GM12878 (cell line): Measurements from ENCODE around the gene MEG3. TPM values are rescaled to one million over a fixed set of nuclear protein-coding genes. Genes with fewer than 3 reads are reported as not detected.

Source experiments
- ATAC-seq: fragments of 200-7000 bp; cut with Tn5 transposase; 3 replicates; pipeline ENCODE4 v1.9.1; 2020; ENCODE audit warnings: mild to moderate bottlenecking, moderate library complexity
- BruUV-seq: library from RNA; stranded (reverse); fragments of 400-500 nt; replicated peaks from 2 replicates; lab custom pipeline; 2021; lab: Mats Ljungman, UMichigan
- CTCF ChIA-PET: fragments of 300-600 bp; sonication (Branson Sonifier 250); formaldehyde crosslinking; extraction: SDS; loops from one replicate; lab custom pipeline; 2021; ENCODE audit warnings: inconsistent platforms; lab: Yijun Ruan, JAX
- POLR2A ChIA-PET: fragments of 350-600 bp; formaldehyde crosslinking; extraction: SDS; loops from one replicate; lab custom pipeline; 2021; ENCODE audit warnings: inconsistent platforms; lab: Charles Lee
- RAD21 ChIA-PET: fragments of 300-600 bp; sonication (Branson Sonifier 250); formaldehyde crosslinking; loops from one replicate; lab custom pipeline; 2023; ENCODE audit warnings: antibody characterized with exemption; ENCODE audit not compliant: unreplicated experiment; lab: Charles Lee
- SMC1A ChIA-PET: fragments of 300-600 bp; sonication (Branson Sonifier 250); formaldehyde crosslinking; loops from one replicate; lab custom pipeline; 2023; ENCODE audit not compliant: unreplicated experiment, uncharacterized antibody; lab: Charles Lee
- DNase-seq: peaks from one replicate; pipeline ENCODE4 v3.0.0-alpha.2; 2011; ENCODE audit warnings: low read depth, low spot score
- FAIRE-seq: peaks from 3 replicates; lab custom pipeline; 2011; peaks lifted over from hg19 to GRCh38; lab: Jason Lieb, UNC
- H2AFZ ChIP-seq: 2 replicates; pipeline ENCODE4 v1.6.0; 2011; ENCODE audit warnings: low read depth, low read length, control low read depth; ENCODE audit not compliant: control insufficient read depth
- H3K27ac ChIP-seq: 2 replicates; pipeline ENCODE4 v1.5.1; 2011; ENCODE audit warnings: control low read depth; ENCODE audit not compliant: control insufficient read depth, insufficient read depth
- H3K27me3 ChIP-seq, 2 experiments: replicated peaks in 1 of 2; 2 replicates each; pipeline versions ENCODE4 v1.6.0 to v1.6.1; 2011; ENCODE audit warnings: low read length in 1 of 2; ENCODE audit not compliant: control insufficient read depth in 2 of 2, insufficient read depth in 2 of 2
- H3K36me3 ChIP-seq, 2 experiments: 2 replicates each; pipeline ENCODE4 v1.5.1; 2011; ENCODE audit warnings: low read length in 1 of 2; ENCODE audit not compliant: control insufficient read depth in 2 of 2, insufficient read depth in 2 of 2
- H3K4me1 ChIP-seq: 2 replicates; pipeline ENCODE4 v1.6.1; 2011; ENCODE audit warnings: mild to moderate bottlenecking, low read length, moderate library complexity, mixed read lengths; ENCODE audit not compliant: control insufficient read depth, insufficient read depth
- H3K4me2 ChIP-seq: 2 replicates; pipeline ENCODE4 v1.6.0; 2011; ENCODE audit warnings: control low read depth; ENCODE audit not compliant: control insufficient read depth, insufficient read depth
- H3K4me3 ChIP-seq: fragments of 200-600 bp; sonication (generic); 2 replicates; pipeline ENCODE4 v1.5.1; 2016
- H3K79me2 ChIP-seq: 2 replicates; pipeline ENCODE4 v1.6.0; 2011; ENCODE audit warnings: low read length; ENCODE audit not compliant: control insufficient read depth, insufficient read depth
- H3K9ac ChIP-seq: 2 replicates; pipeline ENCODE4 v1.8.0; 2011; ENCODE audit warnings: low read length, control low read depth, mixed read lengths; ENCODE audit not compliant: control insufficient read depth, insufficient read depth
- H3K9me3 ChIP-seq: replicated peaks from 3 replicates; pipeline ENCODE4 v1.5.1; 2011; ENCODE audit warnings: mild to moderate bottlenecking, low read length; ENCODE audit not compliant: control insufficient read depth, insufficient read depth
- H4K20me1 ChIP-seq: 2 replicates; pipeline ENCODE4 v1.6.0; 2011; ENCODE audit not compliant: control insufficient read depth, insufficient read depth
- CEBPB ChIP-seq, 2 experiments: fragments of 150-350 bp in 1 of 2; IDR thresholded peaks; 2 replicates each; pipeline ENCODE4 v1.6.1; 2012 to 2014; ENCODE audit warnings: low read depth in 2 of 2, low read length in 2 of 2, borderline replicate concordance in 1 of 2, inconsistent platforms in 1 of 2
- HDAC2 ChIP-seq: fragments of 200-600 bp; sonication (generic); IDR thresholded peaks from 2 replicates; pipeline ENCODE4 v1.6.1; 2017
- KLF5 ChIP-seq: fragments of 450-650 bp; IDR thresholded peaks from 2 replicates; pipeline ENCODE4 v1.6.1; 2014; ENCODE audit warnings: mild to moderate bottlenecking; ENCODE audit not compliant: partially characterized antibody
- NBN ChIP-seq: fragments of 450-650 bp; IDR thresholded peaks from 2 replicates; pipeline ENCODE4 v1.6.1; 2016
- RAD21 ChIP-seq: IDR thresholded peaks from 2 replicates; pipeline ENCODE4 v1.6.1; 2011; ENCODE audit warnings: mild to moderate bottlenecking, low read depth, low read length, moderate library complexity; ENCODE audit not compliant: insufficient read depth
- RBBP5 ChIP-seq: fragments of 200-600 bp; sonication (generic); conservative IDR thresholded peaks from 2 replicates; pipeline ENCODE4 v1.6.1; 2016
- RELA ChIP-seq: fragments of 450-650 bp; IDR thresholded peaks from 2 replicates; pipeline ENCODE4 v1.8.0; 2014; ENCODE audit warnings: borderline replicate concordance; ENCODE audit not compliant: partially characterized antibody
- ZNF622 ChIP-seq: fragments of 450-650 bp; IDR thresholded peaks from 2 replicates; pipeline ENCODE4 v1.6.1; 2017; ENCODE audit warnings: mild to moderate bottlenecking, inconsistent platforms
- WGBS: methylation state at CpG from one replicate; pipeline ENCODE4 v1.1.6; 2016; ENCODE audit warnings: low lambda C conversion rate; ENCODE audit not compliant: insufficient replicate concordance, insufficient coverage; ENCODE audit errors: missing lambda C conversion rate; 5-methylcytosine and 5-hydroxymethylcytosine counted together
- in situ Hi-C: fragments of 300-500 bp; cut with MboI; formaldehyde crosslinking; loops from 9 replicates; pipeline ENCODE4 v1.14.3; 2018; ENCODE audit warnings: mixed read lengths
- intact Hi-C: fragments of 100-400 bp; cut with micrococcal nuclease; formaldehyde crosslinking; loops from one replicate; pipeline ENCODE4 v1.14.2; 2022; ENCODE audit not compliant: unreplicated experiment
- polyA plus RNA-seq, 11 experiments: library from polyadenylated mRNA; depleted of rRNA in 4 of 11; unstranded in 6 of 11; stranded (reverse) in 5 of 11; fragments of >200 nt; fragmentation: Nextera tagmentation in 4 of 11; fragmentation: Illumina TruSeq in 1 of 11; extraction: Ambion mirVana in 4 of 11; extraction: Trizol in 1 of 11; gene quantifications; 1 replicate in 1 of 11; 2 replicates in 10 of 11; pipeline versions ENCODE4 v1.2.1 to v1.2.3, GENCODE V29; 2011 to 2016; ENCODE audit warnings: inconsistent platforms in 2 of 11, missing spikeins in 2 of 11, low read depth in 1 of 11
- total RNA-seq, 4 experiments: library from RNA; depleted of rRNA in 3 of 4; stranded (reverse); fragments of >200 nt in 3 of 4; fragmentation: Illumina TruSeq in 1 of 4; extraction: Trizol in 1 of 4; gene quantifications; 2 replicates each; pipeline versions ENCODE4 v1.2.1 to v1.2.3, GENCODE V29; 2013 to 2021
- TF ChIP-seq, protein P1 (sequence below): IDR thresholded peaks from 2 replicates; pipeline ENCODE4 v1.6.1; 2011; ENCODE audit warnings: low read depth, low read length, improper control_type of control experiment, borderline replicate concordance

The MEG3 gene
- total and polyA plus RNA-seq, 10 of the 15 experiments (the other 5 are each of a cell fraction or from before 2014, with no cell fraction given): 0.03 to 2.9 (median 0.95) TPM; not detected in 7

DNA sequence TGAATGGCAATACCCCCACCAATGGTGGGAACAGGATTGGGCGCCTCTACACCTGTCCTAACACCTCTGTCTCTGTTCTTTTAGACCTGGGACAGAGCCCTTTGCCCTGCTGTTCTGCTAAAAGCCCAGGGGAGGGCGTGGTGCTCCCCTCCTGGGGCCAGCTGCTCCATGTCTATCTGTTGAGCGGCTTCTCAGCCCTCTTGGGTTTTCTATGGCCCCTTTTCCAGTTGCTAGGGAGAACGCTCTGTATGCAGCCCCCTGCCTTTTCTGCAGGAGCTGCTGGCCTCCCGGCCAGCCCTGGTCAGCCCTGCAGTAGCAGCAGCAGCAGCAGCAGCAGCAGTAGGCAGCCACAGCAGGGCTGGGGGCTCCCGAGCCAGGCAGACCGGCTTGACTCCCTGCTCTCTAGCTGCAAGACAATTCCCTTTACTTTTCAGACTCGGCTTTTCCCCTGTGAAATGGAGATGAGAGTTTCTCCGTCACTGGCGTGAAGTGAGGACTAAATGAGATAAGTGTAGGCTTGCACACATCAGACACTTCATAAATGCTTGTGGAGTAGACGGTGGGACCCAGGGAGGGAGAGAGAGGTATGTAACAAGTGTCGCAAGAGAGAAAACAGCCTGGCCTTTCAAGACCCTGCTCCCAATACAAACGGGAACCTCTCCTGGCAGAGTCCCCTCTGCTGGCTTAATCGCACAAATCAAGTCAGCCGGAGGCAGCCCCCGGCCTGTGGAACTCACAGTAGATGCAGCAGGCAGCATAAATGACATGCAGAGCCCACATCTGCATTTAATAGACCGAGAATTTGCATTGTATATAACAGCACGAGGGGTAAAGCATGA is 76.6 kb downstream of the MEG3 start:
- no peak for TF ChIP-seq RELA
- no peak for TF ChIP-seq RBBP5
- TF ChIP-seq RAD21: no peak
- no peak for TF ChIP-seq HDAC2
- no peak for TF ChIP-seq KLF5
- TF ChIP-seq, protein P1, sequence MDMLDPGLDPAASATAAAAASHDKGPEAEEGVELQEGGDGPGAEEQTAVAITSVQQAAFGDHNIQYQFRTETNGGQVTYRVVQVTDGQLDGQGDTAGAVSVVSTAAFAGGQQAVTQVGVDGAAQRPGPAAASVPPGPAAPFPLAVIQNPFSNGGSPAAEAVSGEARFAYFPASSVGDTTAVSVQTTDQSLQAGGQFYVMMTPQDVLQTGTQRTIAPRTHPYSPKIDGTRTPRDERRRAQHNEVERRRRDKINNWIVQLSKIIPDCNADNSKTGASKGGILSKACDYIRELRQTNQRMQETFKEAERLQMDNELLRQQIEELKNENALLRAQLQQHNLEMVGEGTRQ: no peak
- no peak for TF ChIP-seq CEBPB (IDR thresholded peaks at IDR 0.05; ENCODE audit: borderline replicate concordance in 1 of 2, low read depth in 2 of 2, low read length in 2 of 2)
- TF ChIP-seq ZNF622: no peak
- no peak for TF ChIP-seq NBN
- no peak overlapping the region for H3K4me3 ChIP-seq
- ChIA-PET SMC1A (no interaction called here), POLR2A (no interaction called here), CTCF (no interaction called here), RAD21 (no interaction called here)
- no peak overlapping the region for H2AFZ ChIP-seq
- DNase-seq (no peak), ATAC-seq (no peak), FAIRE-seq (no peak)
- 29% methylated on average over 18 of the region's 18 CpGs for WGBS
- H3K79me2 ChIP-seq: no peaks in the 10 kb centered on the region
- H3K27ac ChIP-seq: no peak overlapping the region
- no peaks in the 10 kb centered on the region for H3K9me3 ChIP-seq
- BruUV-seq: no TSS peak
- H3K4me1 ChIP-seq: no peaks in the 10 kb centered on the region
- H3K9ac ChIP-seq: no peak overlapping the region
- H3K36me3 ChIP-seq: no peaks in the 10 kb centered on the region
- no peaks in the 10 kb centered on the region for H4K20me1 ChIP-seq
- in situ Hi-C loops (no loop called here), intact Hi-C loops (no loop called here)
- no peak overlapping the region for H3K4me2 ChIP-seq
- H3K27me3 ChIP-seq: no peaks in the 10 kb centered on the region; a peak in 2 of 4 replicates
